Measurements from ENCODE around the gene PDCL2.

The PDCL2 gene, protein sequence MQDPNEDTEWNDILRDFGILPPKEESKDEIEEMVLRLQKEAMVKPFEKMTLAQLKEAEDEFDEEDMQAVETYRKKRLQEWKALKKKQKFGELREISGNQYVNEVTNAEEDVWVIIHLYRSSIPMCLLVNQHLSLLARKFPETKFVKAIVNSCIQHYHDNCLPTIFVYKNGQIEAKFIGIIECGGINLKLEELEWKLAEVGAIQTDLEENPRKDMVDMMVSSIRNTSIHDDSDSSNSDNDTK

DNA sequence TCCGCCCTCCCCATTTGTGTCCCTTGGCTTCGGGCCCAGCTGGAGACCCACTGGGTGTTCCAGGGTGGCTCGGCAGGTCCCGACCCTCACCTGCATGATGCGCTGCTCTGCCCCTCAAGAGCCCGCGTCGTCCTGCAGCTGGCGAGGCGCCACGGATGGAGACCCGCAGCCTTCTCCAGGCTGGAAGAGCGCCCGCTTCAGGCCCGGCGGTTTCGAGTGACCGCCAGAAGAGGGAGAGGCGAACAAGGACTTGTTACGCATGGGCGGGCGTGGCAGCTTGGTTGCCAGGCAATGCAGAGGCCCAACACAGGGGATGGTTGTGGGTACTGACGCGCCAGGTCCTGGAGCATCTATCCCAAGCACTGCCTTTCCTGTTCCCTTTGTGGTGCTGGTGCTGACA is at the start of gene PDCL2:
Gene PDCL2, minus strand, starts transcription at position 232 of the 400 bp plus-strand sequence. Its CDS starts 136 bp downstream, at position 96.
- H2AFZ ChIP-seq (ENCODE audit: low read length) = no peak within 1 kb of the TSS
- no peaks in the 10 kb centered on the region for H3K36me3 ChIP-seq (ENCODE audit: insufficient read depth, low read length)
- H4K20me1 ChIP-seq (ENCODE audit: insufficient read depth, low read length, poor library complexity, severe bottlenecking) = no peaks in the 10 kb centered on the region
- H3K4me2 ChIP-seq (ENCODE audit: low read depth, low read length, poor library complexity, severe bottlenecking) = no peak within 1 kb of the TSS
- no peak within 1 kb of the TSS for H3K9ac ChIP-seq (ENCODE audit: low read depth, low read length, poor library complexity, severe bottlenecking)
- H3K4me1 ChIP-seq (ENCODE audit: insufficient read depth, low read length, poor library complexity, severe bottlenecking) = no peaks in the 10 kb centered on the region
- H3K4me3 ChIP-seq (ENCODE audit: low read length, poor library complexity, severe bottlenecking) = no peak within 1 kb of the TSS
- no peaks in the 10 kb centered on the region for H3K79me2 ChIP-seq (ENCODE audit: insufficient read depth, low read length)
- H3K9me2 ChIP-seq (replicated peaks; ENCODE audit: low read depth, low read length) = no peaks in the 10 kb centered on the region
- no peaks in the 10 kb centered on the region for H3K9me3 ChIP-seq (ENCODE audit: insufficient read depth, low read depth, low read length)
- no peak for TF ChIP-seq CTCF (conservative IDR thresholded peaks at IDR 0.05; ENCODE audit: low read length)
- TF ChIP-seq EZH2phosphoT487 (IDR thresholded peaks at IDR 0.05; ENCODE audit: borderline replicate concordance) = no peak
- H3K27me3 ChIP-seq (ENCODE audit: insufficient read depth, low read length, poor library complexity, severe bottlenecking) = no peaks in the 10 kb centered on the region
- no peaks in the 10 kb centered on the region for H3F3A ChIP-seq (ENCODE audit: low read depth)

GRCh38 chr4:55637272-55637820 is 45.3 kb upstream of the PDCL2 start:
- H3K36me3 ChIP-seq (ENCODE audit: insufficient read depth, low read length) = no peaks in the 10 kb centered on the region
- no peak overlapping the region for H2AFZ ChIP-seq (ENCODE audit: low read length)
- H3K9me2 ChIP-seq (replicated peaks; ENCODE audit: low read depth, low read length) = no peaks in the 10 kb centered on the region
- H3K9me3 ChIP-seq (ENCODE audit: insufficient read depth, low read depth, low read length) = no peaks in the 10 kb centered on the region
- no peak for TF ChIP-seq CTCF (conservative IDR thresholded peaks at IDR 0.05; ENCODE audit: low read length)
- TF ChIP-seq EZH2phosphoT487 (IDR thresholded peaks at IDR 0.05; ENCODE audit: borderline replicate concordance) = no peak
- no peaks in the 10 kb centered on the region for H3K79me2 ChIP-seq (ENCODE audit: insufficient read depth, low read length)
- H3K9ac ChIP-seq (ENCODE audit: low read depth, low read length, poor library complexity, severe bottlenecking) = no peak overlapping the region
- H3F3A ChIP-seq (ENCODE audit: low read depth) = no peaks in the 10 kb centered on the region
- no peaks in the 10 kb centered on the region for H3K4me1 ChIP-seq (ENCODE audit: insufficient read depth, low read length, poor library complexity, severe bottlenecking)
- no peaks in the 10 kb centered on the region for H3K27me3 ChIP-seq (ENCODE audit: insufficient read depth, low read length, poor library complexity, severe bottlenecking)
- no peaks in the 10 kb centered on the region for H4K20me1 ChIP-seq (ENCODE audit: insufficient read depth, low read length, poor library complexity, severe bottlenecking)
- no peak overlapping the region for H3K4me2 ChIP-seq (ENCODE audit: low read depth, low read length, poor library complexity, severe bottlenecking)
- H3K4me3 ChIP-seq (ENCODE audit: low read length, poor library complexity, severe bottlenecking) = no peak overlapping the region

GRCh38 chr4:55636656-55636999 is 44.6 kb upstream of the PDCL2 start:
- Histone ChIP-seq H3K36me3 (ENCODE audit: insufficient read depth, low read length) (no peaks in the 10 kb centered on the region), H4K20me1 (ENCODE audit: insufficient read depth, low read length, poor library complexity, severe bottlenecking) (no peaks in the 10 kb centered on the region), H3K9me3 (ENCODE audit: insufficient read depth, low read depth, low read length) (no peaks in the 10 kb centered on the region), H2AFZ (ENCODE audit: low read length) (no peak overlapping the region), H3F3A (ENCODE audit: low read depth) (no peaks in the 10 kb centered on the region), H3K4me1 (ENCODE audit: insufficient read depth, low read length, poor library complexity, severe bottlenecking) (no peaks in the 10 kb centered on the region), H3K4me3 (ENCODE audit: low read length, poor library complexity, severe bottlenecking) (no peak overlapping the region), H3K9me2 (replicated peaks; ENCODE audit: low read depth, low read length) (no peaks in the 10 kb centered on the region), H3K79me2 (ENCODE audit: insufficient read depth, low read length) (no peaks in the 10 kb centered on the region), H3K9ac (ENCODE audit: low read depth, low read length, poor library complexity, severe bottlenecking) (no peak overlapping the region), H3K4me2 (ENCODE audit: low read depth, low read length, poor library complexity, severe bottlenecking) (no peak overlapping the region), H3K27me3 (ENCODE audit: insufficient read depth, low read length, poor library complexity, severe bottlenecking) (no peaks in the 10 kb centered on the region)
- TF ChIP-seq CTCF (conservative IDR thresholded peaks at IDR 0.05; ENCODE audit: low read length) = no peak
- no peak for TF ChIP-seq EZH2phosphoT487 (IDR thresholded peaks at IDR 0.05; ENCODE audit: borderline replicate concordance)

Data from Loucy (cell line).